Subcutaneous abdominal adipose tissue (tissue), 5 donors: ENCODE measurements around the gene TIPIN.
"Not testable (repeated sequence)": the region's sequence is repeated elsewhere in the genome, so short reads cannot be mapped to it uniquely, and the experiment has no call there.

Source experiments
- H3K27ac ChIP-seq: one replicate; pipeline ENCODE4 v1.7.0; 2013; ENCODE audit warnings: low read depth, mild to moderate bottlenecking, inconsistent platforms, low read length, moderate library complexity
- H3K27me3 ChIP-seq, 5 donors: one replicate each; pipeline ENCODE4 v1.7.0; 2013; ENCODE audit warnings: low read length in 5 of 5, inconsistent platforms in 1 of 5; ENCODE audit not compliant: control insufficient read depth in 5 of 5, insufficient read depth in 4 of 5
- H3K36me3 ChIP-seq, 5 donors: one replicate each; pipeline ENCODE4 v1.7.0; 2013; ENCODE audit warnings: low read length in 5 of 5; ENCODE audit not compliant: control insufficient read depth in 5 of 5, insufficient read depth in 5 of 5
- H3K4me1 ChIP-seq, 5 donors: one replicate each; pipeline ENCODE4 v1.7.0; 2013; ENCODE audit warnings: low read length in 5 of 5, mild to moderate bottlenecking in 3 of 5, moderate library complexity in 1 of 5; ENCODE audit not compliant: control insufficient read depth in 5 of 5, insufficient read depth in 5 of 5
- H3K4me3 ChIP-seq, 5 donors: one replicate each; pipeline ENCODE4 v1.7.0; 2013; ENCODE audit warnings: low read length in 5 of 5, low read depth in 1 of 5
- H3K9ac ChIP-seq, 5 donors: one replicate each; pipeline ENCODE4 v1.7.0; 2013; ENCODE audit warnings: low read length in 5 of 5, mild to moderate bottlenecking in 4 of 5, moderate library complexity in 3 of 5
- H3K9me3 ChIP-seq, 5 donors: one replicate each; pipeline ENCODE4 v1.7.0; 2013; ENCODE audit warnings: low read length in 5 of 5; ENCODE audit not compliant: control insufficient read depth in 5 of 5
- donor health status: healthy.
- donor health status: healthy.
- donor health status: healthy.
- donor health status: healthy.
- donor health status: healthy.

Gene TIPIN

DNA sequence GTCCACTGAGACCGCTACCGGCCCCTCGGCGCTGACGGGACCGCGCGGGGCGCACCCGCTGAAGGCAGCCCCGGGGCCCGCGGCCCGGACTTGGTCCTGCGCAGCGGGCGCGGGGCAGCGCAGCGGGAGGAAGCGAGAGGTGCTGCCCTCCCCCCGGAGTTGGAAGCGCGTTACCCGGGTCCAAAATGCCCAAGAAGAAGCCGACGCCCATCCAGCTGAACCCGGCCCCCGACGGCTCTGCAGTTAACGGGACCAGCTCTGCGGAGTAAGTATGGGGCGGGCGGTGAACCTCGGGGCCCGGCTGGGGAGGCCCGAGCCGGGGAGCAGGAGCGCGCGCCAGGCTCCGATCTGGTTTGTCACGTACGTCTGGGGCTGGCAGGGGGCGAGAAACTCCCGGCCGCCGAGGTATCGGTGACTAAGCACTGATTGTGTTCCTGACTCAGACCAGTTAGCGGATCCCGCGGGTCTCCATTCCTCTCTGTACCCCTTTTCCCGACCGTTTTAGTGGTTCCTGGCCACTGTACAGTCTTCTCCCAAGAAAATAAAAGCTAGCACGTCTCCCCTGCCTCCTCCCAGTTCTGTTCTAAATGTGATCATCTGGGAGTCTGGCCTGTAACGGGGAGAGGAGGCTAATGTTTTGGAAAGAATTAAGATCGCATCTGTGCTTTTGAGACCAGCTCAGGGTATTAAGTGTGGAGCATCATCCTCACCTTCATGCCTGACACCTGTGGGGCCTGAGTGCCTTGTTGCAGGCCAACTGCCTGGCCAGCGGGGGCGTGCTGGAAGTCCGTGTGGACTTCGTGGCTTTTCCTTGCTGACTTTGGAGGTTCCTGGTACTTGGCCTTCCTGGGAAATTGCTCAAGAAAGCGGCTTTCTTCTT, 30.9 kb upstream of the TIPIN start:
- H3K9ac ChIP-seq = peak overlapping the region; percentile 87 to 98 (median 90)
- no peaks in the 10 kb centered on the region for H3K9me3 ChIP-seq
- peaks cover 6 to 45% (median 43%) of the 10 kb centered on the region in 5 donors for H3K4me1 ChIP-seq

DNA sequence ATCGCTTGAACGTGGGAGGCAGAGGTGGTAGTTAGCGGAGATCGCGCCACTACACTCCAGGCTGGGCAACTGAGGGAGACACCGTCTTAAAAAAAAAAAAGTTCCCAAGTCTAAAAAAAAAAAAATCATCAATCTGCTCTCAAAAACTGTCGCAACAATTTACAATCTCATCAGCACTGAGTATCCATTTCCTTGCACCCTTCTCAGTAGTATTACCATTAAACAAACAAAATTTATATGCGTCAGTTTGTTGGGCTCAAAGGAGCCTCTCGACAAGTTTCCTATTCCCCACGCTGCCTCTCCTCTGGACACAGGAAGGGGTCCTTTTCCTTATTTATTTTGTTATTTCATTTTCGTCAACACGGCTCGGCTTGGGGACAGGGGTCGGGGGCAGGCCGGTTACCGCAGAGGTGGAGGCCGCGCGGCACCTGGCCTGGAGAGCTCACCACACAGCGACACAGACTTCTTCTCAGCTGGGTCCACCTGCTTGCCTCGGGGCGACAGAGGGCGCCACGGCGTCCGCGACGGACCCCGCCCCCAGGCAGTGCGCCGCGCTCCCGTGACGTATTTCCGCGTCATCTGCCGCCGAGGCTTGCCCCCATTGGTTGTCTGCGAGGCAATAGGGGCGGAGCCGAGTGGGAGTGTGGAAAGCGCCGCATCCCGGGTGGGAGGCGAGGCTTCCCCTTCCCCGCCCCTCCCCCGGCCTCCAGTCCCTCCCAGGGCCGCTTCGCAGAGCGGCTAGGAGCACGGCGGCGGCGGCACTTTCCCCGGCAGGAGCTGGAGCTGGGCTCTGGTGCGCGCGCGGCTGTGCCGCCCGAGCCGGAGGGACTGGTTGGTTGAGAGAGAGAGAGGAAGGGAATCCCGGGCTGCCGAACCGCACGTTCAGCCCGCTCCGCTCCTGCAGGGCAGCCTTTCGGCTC, 30.0 kb upstream of the TIPIN start, which contains the start of gene MAP2K1:
Gene MAP2K1, plus strand, starts transcription at position 709 of the 920 bp plus-strand sequence. CDS start 436 bp downstream, outside the sequence.
- no peaks in the 10 kb centered on the region for H3K9me3 ChIP-seq
- peaks cover 0 to 4% (median 0%) of the 10 kb centered on the region in 5 donors for H3K36me3 ChIP-seq
- H3K9ac ChIP-seq = peak within 1 kb of the TSS; percentile 90 to 98 (median 90)
- H3K4me3 ChIP-seq = peak within 1 kb of the TSS; percentile 79 to 95 (median 89)
- peak within 1 kb of the TSS; percentile 94 for H3K27ac ChIP-seq
- H3K4me1 ChIP-seq = peaks cover 6 to 45% (median 39%) of the 10 kb centered on the region in 5 donors
- H3K27me3 ChIP-seq = no peaks in the 10 kb centered on the region

More for the DNA sequence above, 30.9 kb upstream of the TIPIN start:
- peaks cover 0 to 4% (median 0%) of the 10 kb centered on the region in 5 donors for H3K36me3 ChIP-seq
- H3K27ac ChIP-seq = peak overlapping the region; percentile 94
- H3K4me3 ChIP-seq = peak overlapping the region; percentile 79 to 95 (median 89)
- H3K27me3 ChIP-seq = no peaks in the 10 kb centered on the region

DNA sequence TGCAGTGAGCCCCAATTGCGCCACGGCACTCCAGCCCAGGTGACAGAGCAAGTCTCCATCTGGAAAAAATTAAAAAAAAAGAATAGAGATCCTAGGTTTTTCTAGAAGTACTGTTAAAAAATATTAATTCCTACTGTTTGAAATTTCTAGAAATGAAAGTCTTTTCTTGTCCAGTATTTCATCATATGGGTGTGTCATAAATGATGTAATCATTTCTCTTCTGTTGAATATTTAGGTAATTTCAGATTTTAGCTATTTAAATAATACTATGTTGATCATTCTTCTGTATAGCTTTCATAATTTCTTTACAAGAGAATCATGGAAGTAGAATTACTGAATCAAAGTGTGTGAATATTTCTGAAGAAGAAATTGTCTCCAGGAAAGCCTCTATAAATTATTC, 24.9 kb upstream of the TIPIN start:
- not testable (repeated sequence) for H3K9ac ChIP-seq, H3K27ac ChIP-seq, H3K4me1 ChIP-seq, H3K27me3 ChIP-seq, H3K9me3 ChIP-seq, H3K36me3 ChIP-seq, H3K4me3 ChIP-seq

DNA sequence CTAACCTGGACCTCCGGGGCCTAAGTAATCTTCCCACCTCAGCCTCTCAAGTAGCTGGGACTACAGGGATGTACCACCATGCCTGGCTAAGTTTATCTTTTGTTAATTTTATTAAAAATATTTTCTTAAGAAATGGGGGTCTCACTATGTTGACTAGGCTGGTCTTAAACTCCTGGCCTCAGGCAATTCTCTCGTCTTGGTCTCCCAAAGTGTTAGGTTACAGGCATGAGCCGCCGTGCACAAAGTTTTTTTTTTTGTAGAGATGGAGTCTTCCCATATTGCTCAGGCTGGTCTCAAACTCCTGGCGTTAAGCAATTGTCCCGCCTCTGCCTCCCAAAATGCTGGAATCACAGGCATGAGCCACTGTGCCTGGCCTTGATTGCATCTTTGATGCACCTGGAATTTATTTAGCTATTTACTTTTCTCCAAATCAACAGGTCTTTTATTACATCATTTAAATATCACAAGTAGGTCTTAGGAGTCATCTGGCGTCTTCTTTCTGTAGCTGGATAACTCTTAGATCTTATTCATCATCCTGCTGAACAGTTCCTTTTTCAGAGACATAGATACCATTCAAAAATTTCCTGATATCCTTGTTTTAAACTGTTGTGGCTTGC, 22.4 kb upstream of the TIPIN start:
- Histone ChIP-seq H3K27ac (no peak overlapping the region), H3K4me1 (no peaks in the 10 kb centered on the region), H3K9ac (no peak overlapping the region), H3K36me3 (no peaks in the 10 kb centered on the region), H3K27me3 (no peaks in the 10 kb centered on the region), H3K9me3 (peaks cover 0 to 6% (median 0%) of the 10 kb centered on the region in 5 donors), H3K4me3 (no peak overlapping the region)

DNA sequence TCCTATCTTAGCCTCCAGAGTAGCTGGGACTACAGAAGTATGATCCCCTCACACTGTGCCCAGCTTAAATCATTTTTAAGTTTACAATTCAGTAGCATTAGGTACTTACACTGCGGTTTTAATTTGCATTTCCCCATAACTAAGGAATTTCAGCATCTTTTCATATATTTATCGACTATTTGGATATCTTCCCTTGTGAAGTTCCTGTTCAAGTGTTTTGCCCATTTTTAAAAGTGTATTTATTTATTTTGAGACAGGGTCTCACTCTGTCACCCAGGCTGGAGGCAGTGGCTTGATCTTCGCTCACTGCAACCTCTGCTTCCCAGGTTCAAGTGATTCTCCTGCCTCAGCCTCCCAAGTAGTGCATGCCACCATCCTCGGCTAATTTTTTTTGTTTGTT, 17.7 kb upstream of the TIPIN start:
- no peaks in the 10 kb centered on the region for H3K36me3 ChIP-seq
- peaks cover 0 to 6% (median 0%) of the 10 kb centered on the region in 5 donors for H3K9me3 ChIP-seq
- H3K9ac ChIP-seq = no peak overlapping the region
- H3K4me1 ChIP-seq = peaks cover 0 to 9% (median 8%) of the 10 kb centered on the region in 5 donors
- H3K4me3 ChIP-seq = no peak overlapping the region
- no peaks in the 10 kb centered on the region for H3K27me3 ChIP-seq
- H3K27ac ChIP-seq = no peak overlapping the region

DNA sequence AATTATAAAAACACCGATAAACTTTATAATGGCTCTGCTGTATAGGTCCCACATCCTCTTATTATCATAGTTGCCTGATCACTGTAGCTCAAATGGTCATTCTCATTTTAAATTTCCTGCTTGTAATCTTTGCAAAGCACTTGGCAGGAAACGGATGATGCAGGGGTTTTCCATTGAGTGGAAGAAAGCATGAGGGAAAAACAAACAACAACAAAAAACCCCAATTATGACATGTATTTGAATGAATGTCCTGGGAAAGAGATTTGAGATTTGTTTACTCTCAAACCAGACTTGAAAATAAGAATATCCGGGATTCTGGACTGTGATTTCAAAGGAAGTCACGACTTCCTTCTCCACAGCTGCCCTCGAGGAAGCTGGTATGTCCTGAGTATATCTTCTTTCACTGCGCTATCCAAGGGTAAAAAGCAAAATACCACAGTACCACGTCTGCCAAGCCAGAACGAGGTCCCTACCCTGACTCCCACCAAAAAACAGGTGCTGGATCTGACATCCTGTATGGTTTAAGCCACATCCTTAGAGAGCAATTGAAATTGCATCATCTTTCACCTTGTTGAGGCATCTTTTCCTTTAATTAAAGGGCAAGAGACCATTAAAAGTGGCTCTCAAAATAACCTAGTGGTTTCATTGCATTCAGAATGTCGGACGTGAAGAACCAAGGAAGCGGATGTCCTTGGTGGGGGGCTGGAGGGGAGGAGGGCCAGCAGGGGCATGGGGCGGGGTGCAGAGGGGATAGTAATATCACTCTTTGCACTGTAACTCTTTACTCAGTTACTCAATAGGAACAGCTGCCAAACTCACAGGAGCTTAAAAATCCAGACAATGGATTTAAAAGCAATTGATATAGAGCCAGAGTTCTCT, 13.5 kb upstream of the TIPIN start:
- Histone ChIP-seq H3K27me3 (no peaks in the 10 kb centered on the region), H3K4me1 (peaks cover 0 to 9% (median 8%) of the 10 kb centered on the region in 5 donors), H3K27ac (peak overlapping the region; percentile 69), H3K36me3 (no peaks in the 10 kb centered on the region), H3K4me3 (peak overlapping the region; percentile 52 to 76 (median 74)), H3K9ac (peak overlapping the region in 4 of 5 donors; percentile 62 to 88 (median 76)), H3K9me3 (peaks cover 0 to 6% (median 0%) of the 10 kb centered on the region in 5 donors)

DNA sequence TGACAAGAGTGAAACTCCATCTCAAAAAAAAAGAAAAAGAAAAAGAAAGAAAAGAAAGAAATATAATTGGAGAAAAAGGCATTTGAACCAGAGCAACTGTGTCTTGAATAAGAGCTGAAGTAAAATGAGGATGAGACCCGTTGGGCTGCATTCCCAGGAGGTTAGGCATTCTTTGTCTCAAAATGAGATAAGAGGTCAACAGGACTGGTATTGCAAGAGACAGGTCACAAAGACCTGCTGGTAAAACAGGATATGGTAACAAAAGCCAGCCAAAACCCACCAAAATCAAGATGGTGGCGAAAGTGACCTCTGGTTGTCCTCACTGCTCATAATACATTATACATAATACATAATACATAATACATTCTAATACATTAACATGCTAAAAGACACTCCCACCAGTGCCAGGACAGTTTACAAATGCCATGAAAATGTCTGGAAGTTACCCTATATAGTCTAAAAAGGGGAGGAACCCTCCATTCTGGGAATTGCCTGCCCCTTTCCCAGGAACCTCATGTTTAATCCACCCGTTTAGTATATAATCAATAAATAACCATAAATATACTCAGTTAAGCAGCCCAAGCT, 8.6 kb upstream of the TIPIN start:
- Histone ChIP-seq H3K36me3 (no peaks in the 10 kb centered on the region), H3K27ac (no peak overlapping the region), H3K27me3 (no peaks in the 10 kb centered on the region), H3K9me3 (no peaks in the 10 kb centered on the region), H3K4me1 (peaks cover 0 to 7% (median 6%) of the 10 kb centered on the region in 5 donors), H3K9ac (no peak overlapping the region), H3K4me3 (no peak overlapping the region)

DNA sequence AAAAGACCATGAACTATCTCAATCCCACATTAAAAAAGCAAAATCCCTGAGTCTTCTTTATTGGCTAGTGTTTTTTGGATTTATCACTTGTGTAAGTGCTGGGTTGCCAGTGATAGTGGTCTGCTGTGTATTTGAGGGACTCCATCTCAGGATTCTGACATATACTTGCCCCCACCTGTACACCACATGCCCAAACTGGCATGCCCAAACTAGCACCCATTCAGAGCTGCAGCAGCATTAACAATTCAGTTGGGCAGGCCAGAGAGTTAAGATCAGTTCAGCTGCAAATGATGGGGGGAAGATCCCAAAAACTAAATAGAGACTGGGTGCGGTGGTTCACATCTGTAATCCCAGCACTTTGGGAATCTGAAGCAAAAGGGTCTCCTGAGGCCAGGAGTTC, 6.3 kb upstream of the TIPIN start:
- Histone ChIP-seq H3K36me3 (no peaks in the 10 kb centered on the region), H3K9ac (no peak overlapping the region), H3K9me3 (no peaks in the 10 kb centered on the region), H3K4me1 (peaks cover 0 to 4% (median 0%) of the 10 kb centered on the region in 5 donors), H3K4me3 (no peak overlapping the region), H3K27ac (no peak overlapping the region), H3K27me3 (no peaks in the 10 kb centered on the region)
